Activated T-cell treated with anti-CD3 and anti-CD28 coated beads, Interleukin-2, amount 50 U/mL, for 1 hour (primary cell): Measurements from ENCODE around the gene TSPY1.
"Not testable (repeated sequence)": the region's sequence is repeated elsewhere in the genome, so short reads cannot be mapped to it uniquely, and the experiment has no call there.

ENCODE experiments used
- DNase-seq: peaks from one replicate; pipeline ENCODE4 v3.0.0-alpha.2; 2020

TSPY1 gene, protein sequence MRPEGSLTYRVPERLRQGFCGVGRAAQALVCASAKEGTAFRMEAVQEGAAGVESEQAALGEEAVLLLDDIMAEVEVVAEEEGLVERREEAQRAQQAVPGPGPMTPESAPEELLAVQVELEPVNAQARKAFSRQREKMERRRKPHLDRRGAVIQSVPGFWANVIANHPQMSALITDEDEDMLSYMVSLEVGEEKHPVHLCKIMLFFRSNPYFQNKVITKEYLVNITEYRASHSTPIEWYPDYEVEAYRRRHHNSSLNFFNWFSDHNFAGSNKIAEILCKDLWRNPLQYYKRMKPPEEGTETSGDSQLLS

DNA sequence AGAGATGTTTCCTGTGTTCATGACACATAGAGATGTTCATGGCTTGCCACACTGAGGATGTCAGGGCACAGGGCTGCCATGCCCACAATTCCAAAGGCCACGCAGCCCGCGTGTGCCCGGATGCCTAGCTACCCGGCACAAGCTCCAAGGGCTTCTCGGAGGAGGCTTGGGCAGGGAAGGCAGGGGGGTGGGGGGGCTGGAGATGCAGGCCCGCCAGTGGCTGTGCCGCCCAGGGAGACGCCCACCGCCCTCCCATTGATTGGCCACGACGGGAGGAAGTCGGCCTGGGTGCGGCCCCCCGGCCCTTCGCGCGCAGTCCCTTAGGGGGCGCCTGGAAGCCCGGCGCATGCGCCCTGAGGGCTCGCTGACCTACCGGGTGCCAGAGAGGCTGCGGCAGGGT lies at the start of gene TSPY1:
TSS of gene TSPY1 (plus strand) at position 301 of the 400 bp plus-strand sequence. CDS start at position 347, 46 bp downstream.
- not testable (repeated sequence) for DNase-seq

DNA sequence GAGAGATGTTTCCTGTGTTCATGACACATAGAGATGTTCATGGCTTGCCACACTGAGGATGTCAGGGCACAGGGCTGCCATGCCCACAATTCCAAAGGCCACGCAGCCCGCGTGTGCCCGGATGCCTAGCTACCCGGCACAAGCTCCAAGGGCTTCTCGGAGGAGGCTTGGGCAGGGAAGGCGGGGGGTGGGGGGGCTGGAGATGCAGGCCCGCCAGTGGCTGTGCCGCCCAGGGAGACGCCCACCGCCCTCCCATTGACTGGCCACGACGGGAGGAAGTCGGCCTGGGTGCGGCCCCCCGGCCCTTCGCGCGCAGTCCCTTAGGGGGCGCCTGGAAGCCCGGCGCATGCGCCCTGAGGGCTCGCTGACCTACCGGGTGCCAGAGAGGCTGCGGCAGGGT lies 20.2 kb downstream of the TSPY1 start, which contains the start of gene TSPY9:
TSS of gene TSPY9 (plus strand) at position 301 of the 400 bp plus-strand sequence. CDS start at position 347, 46 bp downstream.
- not testable (repeated sequence) for DNase-seq

DNA sequence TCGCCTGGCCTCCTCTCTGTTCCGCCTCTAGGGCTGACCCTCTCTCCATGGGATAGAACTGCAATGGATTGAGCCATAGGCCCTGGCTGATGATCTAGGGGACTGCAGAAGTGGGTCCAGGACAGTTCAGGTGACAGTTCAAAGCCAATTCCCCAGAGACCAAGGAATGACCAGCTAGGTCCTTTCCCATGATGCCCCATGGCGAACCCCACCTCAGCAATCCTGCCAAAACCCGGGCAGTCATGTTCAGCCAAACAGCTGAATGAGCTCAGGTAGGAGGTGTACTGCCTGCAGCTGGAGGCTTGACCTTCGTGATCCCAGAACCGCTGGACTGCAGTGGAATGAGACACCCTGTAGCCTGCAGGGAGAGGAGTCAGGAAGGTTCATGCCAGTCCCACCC lies 37.6 kb downstream of the TSPY1 start:
- not testable (repeated sequence) for DNase-seq

DNA sequence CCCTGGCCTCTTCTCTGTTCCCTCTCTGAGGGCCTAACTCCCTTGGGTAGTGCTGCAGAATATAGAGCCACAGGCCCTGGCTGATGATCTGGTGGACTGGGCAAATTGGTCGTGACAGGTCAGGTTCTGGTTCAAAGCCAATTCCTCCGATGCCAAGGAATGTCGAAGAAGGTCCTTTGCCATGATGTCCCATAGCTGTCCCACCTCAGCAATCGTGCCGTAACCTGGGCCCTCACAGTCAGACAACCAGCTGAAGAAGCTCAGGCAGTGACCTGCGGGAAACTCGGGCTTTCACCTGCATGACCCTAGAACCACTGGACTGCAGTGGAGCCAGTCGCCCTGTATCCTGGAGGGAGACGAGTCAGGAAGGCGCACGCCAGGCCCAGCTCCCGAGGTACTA lies 49.5 kb downstream of the TSPY1 start:
- not testable (repeated sequence) for DNase-seq
